OCI-LY3 (cell line): ENCODE measurements around the gene ALOX15.

Experiments
- CTCF ChIP-seq: fragments of 200-600, 300-600 bp; sonication (generic); IDR thresholded peaks from 2 replicates; pipeline ENCODE4 v1.5.1; 2014; ENCODE audit warnings: antibody characterized with exemption, low read length, low read depth
- EZH2phosphoT487 ChIP-seq: fragments of 200-600 bp; shearing (Covaris generic); IDR thresholded peaks from 2 replicates; pipeline ENCODE4 v1.6.1; 2018; ENCODE audit warnings: antibody characterized with exemption, mixed run types, low read depth

GRCh38 chr17:4652997-4653396 lies 11.5 kb upstream of the ALOX15 start:
- TF ChIP-seq CTCF (no peak), EZH2phosphoT487 (no peak)
